DMS79 (cell line): ENCODE results near the gene TAF11L14.

Source experiments
- DNase-seq: peaks from one replicate; lab custom pipeline; 2025; lab: John Stamatoyannopoulos, UW

Gene TAF11L14

DNA sequence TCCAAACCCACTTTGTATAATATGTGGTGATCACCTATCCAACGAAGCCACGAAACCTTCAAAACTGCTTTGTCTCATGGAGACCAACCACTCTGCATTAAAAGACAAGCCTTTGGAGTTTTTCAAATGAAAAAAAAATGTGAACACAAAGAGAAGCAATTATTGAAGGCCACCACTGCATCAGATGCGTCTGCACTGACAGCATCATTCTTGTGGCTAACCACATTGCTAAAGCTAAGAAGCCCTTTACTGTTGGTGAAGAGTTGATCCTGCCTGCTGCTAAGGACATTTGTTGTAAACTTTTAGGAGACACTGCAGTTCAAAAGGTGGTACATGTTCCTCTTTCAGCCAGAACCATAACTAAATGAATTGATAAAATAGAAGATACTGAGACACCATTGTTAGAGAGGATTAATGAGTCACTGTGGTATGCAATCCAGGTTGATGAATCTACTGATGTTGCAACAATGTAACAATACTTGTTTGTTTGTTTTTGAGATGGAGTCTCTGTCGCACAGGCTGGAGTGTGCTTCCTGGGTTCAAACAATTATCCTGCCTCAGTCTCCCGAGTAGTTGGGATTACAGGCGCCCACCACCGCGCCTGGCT lies 45.4 kb downstream of the TAF11L14 start:
- DNase-seq, result no peak

DNA sequence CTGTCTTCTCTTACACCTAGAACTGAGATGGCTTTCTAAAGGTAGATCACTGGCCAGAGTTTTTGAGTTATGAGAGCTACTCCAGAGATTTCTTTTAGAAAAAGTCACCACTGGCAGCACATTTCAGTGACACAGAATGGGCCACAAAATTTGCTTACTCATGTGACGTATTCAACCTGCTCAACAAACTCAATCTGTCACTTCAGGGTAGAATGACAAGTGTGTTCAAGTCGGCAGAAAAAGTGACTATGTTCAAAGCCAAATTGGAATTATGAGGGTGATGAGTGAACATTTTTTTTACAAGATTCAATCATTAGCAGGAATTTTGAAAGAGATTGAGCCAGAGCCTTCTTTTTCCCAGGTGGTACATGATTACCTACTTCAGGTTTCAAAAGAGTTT lies 46.5 kb downstream of the TAF11L14 start:
- no peak for DNase-seq
